Activated CD8-positive, alpha-beta T cell treated with anti-CD3 and anti-CD28 coated beads for 36 hours (primary cell): ENCODE data around the gene AHR. TPM values are rescaled to one million over a fixed set of nuclear protein-coding genes. Genes with fewer than 3 reads are reported as not detected.

Experiments
- ATAC-seq: fragments of 200-7000 bp; cut with Tn5 transposase; one replicate; pipeline ENCODE4 v1.10.0; 2021; ENCODE audit warnings: mild to moderate bottlenecking, moderate library complexity
- CTCF ChIA-PET: fragments of 350-600 bp; sonication (Branson Sonifier 250); formaldehyde crosslinking; loops from one replicate; lab custom pipeline; 2021; ENCODE audit warnings: antibody characterized with exemption; lab: Charles Lee
- POLR2A ChIA-PET: fragments of 350-600 bp; sonication (Branson Sonifier 250); formaldehyde crosslinking; loops from one replicate; lab custom pipeline; 2021; ENCODE audit warnings: antibody characterized with exemption; lab: Charles Lee
- DNase-seq: peaks from one replicate; pipeline ENCODE4 v3.0.0-alpha.2; 2020
- H3K27ac Mint-ChIP-seq: one replicate; pipeline ENCODE4 v1.8.0; 2021; ENCODE audit warnings: mild to moderate bottlenecking, mixed read lengths
- H3K27me3 Mint-ChIP-seq: one replicate; pipeline ENCODE4 v1.8.0; 2021; ENCODE audit warnings: mixed read lengths
- H3K36me3 Mint-ChIP-seq: one replicate; pipeline ENCODE4 v1.8.0; 2021; ENCODE audit warnings: low read depth, mixed read lengths
- H3K4me1 Mint-ChIP-seq: one replicate; pipeline ENCODE4 v1.8.0; 2021; ENCODE audit warnings: low read depth, mixed read lengths
- H3K4me3 Mint-ChIP-seq: one replicate; pipeline ENCODE4 v1.8.0; 2021; ENCODE audit warnings: mild to moderate bottlenecking, moderate library complexity, mixed read lengths
- H3K9me3 Mint-ChIP-seq: one replicate; pipeline ENCODE4 v1.8.0; 2021; ENCODE audit warnings: mixed read lengths
- intact Hi-C: fragments of 100-400 bp; cut with micrococcal nuclease; formaldehyde crosslinking; loops from one replicate; pipeline ENCODE4 v1.10.0; 2022
- total RNA-seq, 2 experiments: library from RNA; stranded (reverse); gene quantifications; one replicate each; pipeline ENCODE4 v1.2.3, GENCODE V29; 2021
- TF ChIP-seq, protein P1 (sequence below): fragments of 200-600 bp; IDR thresholded peaks from one replicate; pipeline ENCODE4 v1.8.0; 2022; ENCODE audit warnings: antibody characterized with exemption, mild to moderate bottlenecking

The AHR gene
- total RNA-seq, 2 experiments from 2014 or later = 32.1 to 33.4 TPM

DNA sequence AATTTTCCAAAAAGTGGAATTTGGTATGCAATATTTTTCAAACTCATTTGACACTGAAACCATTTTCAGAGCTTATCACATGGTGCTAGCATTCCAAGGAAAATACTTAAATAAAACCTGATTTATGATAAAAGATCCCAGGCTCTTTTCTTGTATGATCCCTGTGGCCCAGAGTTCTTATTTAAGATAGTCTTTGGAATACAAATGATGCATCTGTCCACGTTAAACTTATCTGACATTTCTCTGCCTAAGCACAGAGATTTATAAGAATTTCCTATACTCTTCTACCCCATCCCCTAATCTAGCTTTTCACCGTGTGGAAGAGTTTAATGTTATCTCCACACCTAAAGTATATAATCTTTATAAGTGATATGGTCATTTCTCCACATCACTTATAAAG, 66.2 kb downstream of the AHR start:
- no peaks in the 10 kb centered on the region for H3K4me1 Mint-ChIP-seq
- POLR2A ChIA-PET = interaction anchor here (0.9 kb wide), 1 partner anchor 94 kb away, joined by 3 read pairs; no protein-coding TSS in a partner anchor
- TF ChIP-seq, protein P1, sequence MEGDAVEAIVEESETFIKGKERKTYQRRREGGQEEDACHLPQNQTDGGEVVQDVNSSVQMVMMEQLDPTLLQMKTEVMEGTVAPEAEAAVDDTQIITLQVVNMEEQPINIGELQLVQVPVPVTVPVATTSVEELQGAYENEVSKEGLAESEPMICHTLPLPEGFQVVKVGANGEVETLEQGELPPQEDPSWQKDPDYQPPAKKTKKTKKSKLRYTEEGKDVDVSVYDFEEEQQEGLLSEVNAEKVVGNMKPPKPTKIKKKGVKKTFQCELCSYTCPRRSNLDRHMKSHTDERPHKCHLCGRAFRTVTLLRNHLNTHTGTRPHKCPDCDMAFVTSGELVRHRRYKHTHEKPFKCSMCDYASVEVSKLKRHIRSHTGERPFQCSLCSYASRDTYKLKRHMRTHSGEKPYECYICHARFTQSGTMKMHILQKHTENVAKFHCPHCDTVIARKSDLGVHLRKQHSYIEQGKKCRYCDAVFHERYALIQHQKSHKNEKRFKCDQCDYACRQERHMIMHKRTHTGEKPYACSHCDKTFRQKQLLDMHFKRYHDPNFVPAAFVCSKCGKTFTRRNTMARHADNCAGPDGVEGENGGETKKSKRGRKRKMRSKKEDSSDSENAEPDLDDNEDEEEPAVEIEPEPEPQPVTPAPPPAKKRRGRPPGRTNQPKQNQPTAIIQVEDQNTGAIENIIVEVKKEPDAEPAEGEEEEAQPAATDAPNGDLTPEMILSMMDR = no peak
- no peaks in the 10 kb centered on the region for H3K36me3 Mint-ChIP-seq
- no peak overlapping the region for H3K27ac Mint-ChIP-seq
- DNase-seq (no peak), ATAC-seq (no peak)
- intact Hi-C loops = no loop called here
- no peak overlapping the region for H3K4me3 Mint-ChIP-seq
- CTCF ChIA-PET = interaction anchor here (1.0 kb wide), 1 partner anchor 382 kb away, joined by 4 read pairs; no protein-coding TSS in a partner anchor
- no peaks in the 10 kb centered on the region for H3K9me3 Mint-ChIP-seq
- peaks cover 3% of the 10 kb centered on the region for H3K27me3 Mint-ChIP-seq

DNA sequence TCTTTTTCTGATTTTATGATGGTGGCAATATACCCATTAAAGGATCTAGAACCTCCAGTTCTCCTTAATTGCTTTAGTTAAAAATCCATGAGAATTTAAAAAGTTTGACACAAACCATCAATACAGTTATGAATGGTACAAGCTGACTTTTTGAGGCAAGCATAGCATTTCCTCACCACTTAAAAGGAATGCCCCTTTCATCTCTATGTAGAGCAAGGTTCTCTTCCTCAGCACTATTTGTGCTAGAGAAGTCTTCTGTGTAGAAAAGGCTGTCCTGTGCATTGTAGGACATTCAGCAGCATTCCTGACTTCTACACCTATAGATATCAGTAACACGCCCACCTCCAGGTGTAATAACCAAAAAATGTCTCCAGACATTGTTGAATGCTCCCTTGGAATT, 67.3 kb downstream of the AHR start:
- TF ChIP-seq, protein P1 = no peak
- ATAC-seq = no peak
- no peaks in the 10 kb centered on the region for H3K9me3 Mint-ChIP-seq
- no peaks in the 10 kb centered on the region for H3K36me3 Mint-ChIP-seq
- H3K27me3 Mint-ChIP-seq = peaks cover 1% of the 10 kb centered on the region
- no peak overlapping the region for H3K27ac Mint-ChIP-seq
- ChIA-PET POLR2A (no interaction called here), CTCF (no interaction called here)
- intact Hi-C loops = no loop called here
- H3K4me1 Mint-ChIP-seq = no peaks in the 10 kb centered on the region
- H3K4me3 Mint-ChIP-seq = no peak overlapping the region
- DNase-seq = no peak

DNA sequence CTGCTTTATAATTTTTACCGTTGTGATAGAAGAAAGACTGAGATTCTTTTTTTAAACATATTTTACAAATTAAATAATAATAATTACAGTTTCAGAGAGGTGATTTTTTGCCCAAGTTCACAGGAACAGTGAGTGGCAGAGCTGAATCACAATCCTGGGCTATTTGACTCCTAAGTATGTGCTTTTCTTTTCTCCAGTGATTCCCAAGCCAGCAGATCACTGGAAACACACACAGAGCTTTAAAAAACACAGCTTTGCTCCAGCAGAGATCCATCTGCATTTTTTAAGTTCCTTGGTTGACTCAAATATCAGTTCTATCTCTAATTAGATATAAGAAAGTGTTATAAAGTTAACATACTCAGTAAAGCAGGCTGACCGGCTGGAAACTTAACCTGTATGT, 69.0 kb downstream of the AHR start:
- Mint-ChIP-seq H3K27ac (no peak overlapping the region), H3K27me3 (peaks cover 1% of the 10 kb centered on the region), H3K4me1 (no peaks in the 10 kb centered on the region), H3K9me3 (no peaks in the 10 kb centered on the region), H3K36me3 (no peaks in the 10 kb centered on the region), H3K4me3 (no peak overlapping the region)
- ATAC-seq = no peak
- intact Hi-C loops = no loop called here
- TF ChIP-seq, protein P1 = no peak
- ChIA-PET POLR2A (no interaction called here), CTCF (no interaction called here)
- no peak for DNase-seq

DNA sequence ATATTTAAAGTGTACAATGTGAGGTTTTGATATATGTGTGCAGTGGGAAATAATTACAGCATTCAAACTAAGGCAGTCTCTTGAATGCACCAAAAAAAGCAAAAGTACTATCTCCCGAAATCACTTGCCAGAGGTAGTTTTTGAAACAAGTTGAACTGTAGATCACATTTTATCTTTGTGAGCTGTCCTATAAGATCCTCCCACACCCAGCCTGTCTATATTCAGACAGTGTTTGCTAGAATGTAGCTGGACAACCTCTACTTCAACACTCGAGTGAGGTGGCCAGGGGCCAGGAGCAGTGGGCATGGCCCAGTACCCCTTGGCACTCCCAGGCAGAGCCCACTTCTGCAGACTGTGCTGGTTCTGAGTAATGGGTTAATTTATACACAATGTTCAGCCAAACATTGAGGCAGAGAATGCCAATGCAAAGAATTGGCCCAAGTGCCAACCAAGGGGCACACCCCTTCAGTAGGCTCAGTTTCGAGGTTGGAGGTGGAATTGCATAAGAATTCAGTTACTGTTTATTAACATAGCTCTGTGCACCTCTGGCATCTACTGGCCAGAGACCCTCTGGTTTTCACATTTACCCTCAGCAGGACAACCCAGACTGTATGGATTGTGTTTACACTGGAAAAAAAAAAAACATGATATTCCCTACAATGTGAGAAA, 70.5 kb downstream of the AHR start:
- POLR2A ChIA-PET = no interaction called here
- no peaks in the 10 kb centered on the region for H3K4me1 Mint-ChIP-seq
- TF ChIP-seq, protein P1 = no peak
- H3K4me3 Mint-ChIP-seq = no peak overlapping the region
- no peaks in the 10 kb centered on the region for H3K27me3 Mint-ChIP-seq
- no peak overlapping the region for H3K27ac Mint-ChIP-seq
- ATAC-seq = no peak
- H3K9me3 Mint-ChIP-seq = no peaks in the 10 kb centered on the region
- no peak for DNase-seq
- no peaks in the 10 kb centered on the region for H3K36me3 Mint-ChIP-seq
- CTCF ChIA-PET = interaction anchor here (0.6 kb wide), 1 partner anchor 73 kb away, joined by 3 read pairs; no protein-coding TSS in a partner anchor
- intact Hi-C loops = no loop called here

DNA sequence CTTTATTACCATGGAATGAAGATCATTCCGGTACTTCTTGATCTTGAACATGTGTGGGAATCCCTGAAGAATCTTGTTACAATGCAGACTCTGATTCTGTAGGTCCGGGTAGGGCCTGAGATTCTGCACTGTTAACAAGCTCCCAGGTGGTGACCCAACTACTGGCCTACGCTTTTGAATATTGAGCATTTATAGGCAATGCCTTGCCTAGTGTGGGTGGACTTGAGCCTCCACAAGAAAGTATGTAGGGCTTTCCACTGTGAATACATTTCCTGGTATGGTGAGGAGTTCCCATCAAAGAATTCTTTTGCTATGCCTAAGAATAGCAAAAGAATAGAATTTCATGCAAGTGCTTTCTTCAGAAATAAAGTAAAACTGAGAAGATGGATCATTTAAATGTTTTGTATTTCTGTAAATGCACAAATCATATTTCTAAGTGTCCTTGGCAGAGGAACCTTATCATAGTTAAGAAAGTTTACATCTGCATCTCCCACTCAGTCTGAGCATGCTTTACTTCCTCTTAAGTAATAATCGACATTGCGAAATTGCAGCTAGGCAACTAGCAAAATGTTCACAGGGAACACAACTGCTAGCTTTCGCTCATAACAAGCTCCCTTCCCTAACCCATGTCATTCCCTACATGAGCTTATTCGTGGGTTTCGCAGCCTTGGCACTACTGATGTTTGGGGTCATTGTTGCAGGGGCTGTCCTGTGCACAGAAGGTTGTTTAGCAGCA, 71.4 kb downstream of the AHR start:
- intact Hi-C loops = no loop called here
- CTCF ChIA-PET = no interaction called here
- no peaks in the 10 kb centered on the region for H3K4me1 Mint-ChIP-seq

More for the DNA sequence above, 71.4 kb downstream of the AHR start:
- no peak for ATAC-seq
- Mint-ChIP-seq H3K36me3 (no peaks in the 10 kb centered on the region), H3K4me3 (no peak overlapping the region), H3K27ac (no peak overlapping the region), H3K27me3 (no peaks in the 10 kb centered on the region), H3K9me3 (no peaks in the 10 kb centered on the region)
- TF ChIP-seq, protein P1 = no peak
- POLR2A ChIA-PET = no interaction called here
- no peak for DNase-seq
